Measurements from ENCODE around the gene POLN.
"Not testable (repeated sequence)": the region's sequence is repeated elsewhere in the genome, so short reads cannot be mapped to it uniquely, and the experiment has no call there.

Gene POLN

DNA sequence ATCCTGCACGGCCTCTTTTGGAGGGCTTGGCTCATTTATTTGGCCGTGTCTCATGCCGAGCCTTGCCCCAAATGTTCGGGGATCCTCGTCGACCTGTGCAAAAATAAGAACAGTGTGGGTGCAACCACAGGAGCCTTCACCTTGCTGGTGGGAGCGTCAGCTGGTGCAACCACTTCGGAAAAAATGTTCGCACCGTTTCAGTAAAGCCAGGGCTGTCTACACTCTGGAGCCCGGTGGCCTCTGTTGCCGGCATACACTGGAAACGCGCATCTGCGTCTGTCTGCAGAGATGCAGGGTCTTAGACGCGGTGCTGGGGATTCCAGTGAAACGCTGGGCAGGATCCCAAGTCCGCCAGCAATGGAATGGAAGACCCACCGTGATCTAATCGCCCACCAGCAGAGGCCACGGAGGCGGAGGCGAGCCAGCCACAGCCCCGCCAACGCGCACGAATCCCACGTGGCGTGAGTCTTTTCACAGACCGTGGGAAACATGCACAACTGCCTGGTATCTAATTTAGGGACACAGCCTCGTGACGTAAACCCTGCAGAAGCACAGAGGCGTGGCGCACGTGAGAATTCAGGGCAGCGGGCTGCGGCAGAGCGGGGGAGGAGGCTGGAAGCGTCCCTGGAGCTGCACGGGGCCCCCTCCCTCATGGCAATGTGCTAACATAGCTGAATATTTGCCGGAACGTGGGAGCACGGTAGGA is 33.8 kb upstream of the POLN start:
- no peak for DNase-seq (ENCODE audit: low read depth in 3 of 3)

DNA sequence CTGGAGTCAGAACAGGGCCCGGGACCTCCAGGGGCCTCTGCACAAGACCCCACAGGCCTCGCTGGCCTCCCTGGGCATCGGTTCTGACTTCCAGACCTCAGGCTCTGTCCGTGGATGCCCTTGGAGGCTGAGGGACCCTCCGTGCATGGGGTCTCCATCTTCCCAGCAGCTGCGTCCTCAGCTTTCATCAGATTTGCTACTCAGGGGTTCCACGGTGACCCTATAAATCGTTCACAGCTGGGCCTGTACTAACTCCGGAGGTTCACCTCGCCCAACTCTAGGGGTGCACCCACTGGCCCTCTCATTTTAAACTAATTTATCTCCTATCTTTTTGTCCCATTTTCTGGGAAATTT is 33.1 kb upstream of the POLN start:
- not testable (repeated sequence) for DNase-seq (ENCODE audit: low read depth in 3 of 3)

DNA sequence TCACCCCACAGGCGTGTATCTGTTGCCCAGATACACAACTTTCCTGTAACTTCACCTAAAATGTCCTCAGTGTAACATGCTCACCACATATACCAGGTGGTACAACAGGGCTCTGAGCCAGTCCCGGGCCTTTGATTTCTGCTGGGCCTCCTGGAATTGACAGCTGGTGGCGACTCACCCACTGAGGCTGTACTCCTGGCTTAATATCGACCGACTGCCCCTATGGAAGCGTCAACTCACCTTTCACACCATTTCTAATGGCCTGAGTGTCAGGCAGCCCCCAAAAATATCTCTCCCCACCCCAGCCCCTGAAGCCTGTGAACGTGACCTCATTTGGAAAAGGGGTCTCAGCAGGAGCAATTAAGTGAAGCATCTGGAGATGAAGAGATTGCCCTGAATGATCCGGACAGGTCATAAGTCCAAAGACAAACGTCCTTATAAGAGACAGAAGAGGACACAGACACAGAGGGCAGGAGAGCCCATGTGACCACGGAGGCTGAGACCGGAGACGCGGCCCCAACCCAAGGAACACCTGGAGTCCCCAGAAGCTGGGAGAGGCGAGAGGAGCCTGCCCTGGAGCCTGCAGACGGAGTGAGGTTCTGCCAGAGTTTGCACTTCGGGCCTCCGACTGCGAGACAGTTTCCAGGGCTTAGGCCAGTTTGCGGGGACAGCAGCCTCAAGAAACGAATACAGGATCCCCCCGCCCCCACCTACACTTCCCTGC is 32.6 kb upstream of the POLN start:
- DNase-seq (ENCODE audit: low read depth in 3 of 3), result no peak

DNA sequence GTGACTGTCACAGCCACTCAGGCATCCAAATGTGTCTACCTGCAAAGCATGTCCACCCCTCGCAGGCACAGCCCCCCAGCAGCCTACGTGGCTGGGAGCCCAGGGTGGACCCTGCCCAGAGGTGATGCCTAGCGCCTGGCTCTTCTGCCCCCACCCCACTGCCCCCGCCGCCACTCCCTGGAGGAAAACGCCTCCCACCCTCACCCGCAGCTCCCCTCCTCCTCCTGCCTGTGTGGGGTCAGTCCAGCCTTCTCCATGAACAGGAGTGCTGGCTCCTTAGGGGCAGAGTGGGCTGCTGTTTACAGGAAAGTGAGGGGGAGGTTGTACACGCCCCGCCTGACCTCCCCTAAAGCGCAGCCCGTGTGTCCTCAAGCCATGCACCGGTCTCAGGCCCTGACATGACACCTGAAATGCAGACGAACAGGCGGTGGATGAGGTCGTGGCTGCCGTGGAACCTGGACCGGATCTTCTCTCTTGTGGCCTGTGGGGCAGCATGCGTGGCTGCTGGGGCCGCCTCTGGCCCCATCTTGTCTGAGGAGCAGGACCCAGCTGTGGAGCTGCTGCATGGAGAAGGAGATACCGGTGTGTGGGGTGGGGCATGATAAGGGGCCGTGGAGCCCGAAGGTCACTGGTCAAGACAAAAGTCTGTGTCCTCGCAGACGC is 31.9 kb upstream of the POLN start:
- DNase-seq (ENCODE audit: low read depth in 3 of 3), result no peak

DNA sequence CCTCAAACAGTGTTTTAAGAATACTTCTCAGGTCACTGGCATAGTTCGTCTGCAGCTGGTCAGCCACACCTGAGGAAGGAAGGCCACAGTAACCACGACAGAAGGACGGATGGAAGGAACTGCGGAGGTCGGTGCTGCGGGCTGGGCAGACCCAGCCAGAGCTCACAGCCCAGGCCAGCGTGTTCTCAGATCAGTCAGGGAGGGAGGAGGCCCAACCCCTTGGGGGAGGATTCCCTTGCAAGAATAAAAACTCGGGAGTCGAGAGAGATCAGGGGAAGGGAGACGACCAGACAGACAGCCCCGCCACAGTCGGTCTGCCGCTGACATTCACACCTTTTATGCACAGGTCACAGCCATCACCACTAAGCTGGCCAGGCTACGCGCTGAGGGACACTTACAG is 31.3 kb upstream of the POLN start:
- no peak for DNase-seq (ENCODE audit: low read depth in 3 of 3)

DNA sequence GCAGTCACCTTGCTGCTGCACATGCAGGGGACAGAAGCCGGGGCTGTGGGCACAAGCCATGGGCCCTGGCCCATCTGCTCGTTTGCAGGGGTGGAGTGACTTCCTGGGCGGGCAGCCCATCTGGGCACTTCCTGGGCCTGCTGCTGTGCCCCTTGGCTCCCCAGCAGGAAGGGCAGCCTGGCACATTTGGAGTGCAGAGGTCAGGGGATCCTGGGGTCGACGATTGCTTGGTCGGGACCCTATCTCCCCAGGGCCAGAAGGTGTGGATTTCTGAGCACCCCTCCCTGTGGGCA is 30.9 kb upstream of the POLN start:
- DNase-seq (ENCODE audit: low read depth in 3 of 3), result no peak

DNA sequence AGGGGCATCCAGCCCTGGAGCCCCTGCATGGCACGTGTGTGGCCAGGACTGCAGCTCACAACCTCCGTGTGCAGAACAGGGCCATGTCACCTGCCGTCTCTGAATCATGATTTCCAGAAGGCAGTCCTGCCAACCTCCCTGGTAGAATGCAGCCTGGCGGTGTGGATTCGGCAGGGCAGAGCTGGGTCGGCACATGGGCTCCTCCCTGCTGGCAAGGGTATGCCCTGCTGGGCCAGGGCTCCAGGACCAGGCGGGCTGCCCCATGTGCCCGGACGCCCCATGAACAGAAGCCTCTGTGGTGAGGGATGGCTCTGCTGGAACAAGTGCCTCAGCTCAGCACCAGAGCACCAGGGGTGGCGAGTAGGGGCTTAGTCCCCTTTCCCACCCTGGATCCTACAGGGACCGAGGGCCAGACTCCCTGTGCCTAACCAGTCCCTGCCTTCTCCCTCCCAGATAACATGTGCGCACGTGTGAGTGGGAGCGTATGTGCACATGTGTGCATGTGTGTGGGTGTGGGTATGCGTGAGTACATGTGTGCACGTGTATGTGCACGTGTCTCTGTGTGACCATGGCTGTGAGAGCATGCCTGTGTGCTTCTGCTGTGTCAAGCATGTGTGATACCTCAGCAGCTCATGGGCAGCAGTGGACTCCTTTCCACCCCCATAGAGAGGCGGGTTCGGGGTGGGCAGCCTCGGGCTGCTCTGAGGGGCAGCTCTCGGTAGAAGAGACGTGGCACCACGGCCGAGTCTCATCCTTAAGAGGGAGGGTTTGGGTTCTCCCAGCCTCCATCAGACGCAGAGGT is 30.3 kb upstream of the POLN start:
- DNase-seq (ENCODE audit: low read depth in 3 of 3), result no peak

DNA sequence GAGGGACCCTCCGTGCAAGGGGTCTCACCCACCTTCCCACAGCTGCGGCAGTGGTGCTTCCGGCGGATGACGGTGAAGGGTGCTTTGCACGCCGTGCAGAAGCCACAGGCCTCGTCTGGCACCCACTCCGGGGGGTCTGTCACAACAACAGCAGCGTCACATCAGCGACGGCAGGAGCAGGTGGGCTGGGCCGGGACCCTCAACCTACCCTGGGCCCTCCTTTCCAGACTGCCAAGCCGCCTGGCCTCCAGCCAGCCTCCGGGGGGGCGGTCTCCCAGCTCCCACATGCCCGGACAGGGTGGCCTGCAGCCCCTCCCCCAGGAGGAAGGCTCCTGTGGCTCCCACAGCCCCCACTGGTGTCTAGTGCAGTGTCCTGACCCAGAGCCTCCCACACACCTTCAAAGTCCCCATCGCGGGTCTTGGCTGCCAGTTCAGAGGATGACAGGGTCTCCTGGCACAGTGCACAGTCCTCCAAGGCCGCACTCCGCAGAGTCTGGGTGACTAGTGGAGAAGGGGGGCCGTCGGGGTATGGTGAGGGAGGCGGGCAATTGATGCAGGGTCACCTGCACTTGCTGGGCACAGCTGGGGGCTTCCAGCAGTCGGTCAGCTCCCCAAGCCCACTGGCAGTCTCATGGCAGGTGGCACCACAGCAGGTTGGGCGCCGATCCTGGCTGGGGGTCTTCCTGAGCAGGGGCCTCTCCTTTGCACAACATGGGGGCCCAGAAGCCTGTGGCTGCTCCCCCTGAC is 29.5 kb upstream of the POLN start:
- DNase-seq (ENCODE audit: low read depth in 3 of 3), result no peak

DNA sequence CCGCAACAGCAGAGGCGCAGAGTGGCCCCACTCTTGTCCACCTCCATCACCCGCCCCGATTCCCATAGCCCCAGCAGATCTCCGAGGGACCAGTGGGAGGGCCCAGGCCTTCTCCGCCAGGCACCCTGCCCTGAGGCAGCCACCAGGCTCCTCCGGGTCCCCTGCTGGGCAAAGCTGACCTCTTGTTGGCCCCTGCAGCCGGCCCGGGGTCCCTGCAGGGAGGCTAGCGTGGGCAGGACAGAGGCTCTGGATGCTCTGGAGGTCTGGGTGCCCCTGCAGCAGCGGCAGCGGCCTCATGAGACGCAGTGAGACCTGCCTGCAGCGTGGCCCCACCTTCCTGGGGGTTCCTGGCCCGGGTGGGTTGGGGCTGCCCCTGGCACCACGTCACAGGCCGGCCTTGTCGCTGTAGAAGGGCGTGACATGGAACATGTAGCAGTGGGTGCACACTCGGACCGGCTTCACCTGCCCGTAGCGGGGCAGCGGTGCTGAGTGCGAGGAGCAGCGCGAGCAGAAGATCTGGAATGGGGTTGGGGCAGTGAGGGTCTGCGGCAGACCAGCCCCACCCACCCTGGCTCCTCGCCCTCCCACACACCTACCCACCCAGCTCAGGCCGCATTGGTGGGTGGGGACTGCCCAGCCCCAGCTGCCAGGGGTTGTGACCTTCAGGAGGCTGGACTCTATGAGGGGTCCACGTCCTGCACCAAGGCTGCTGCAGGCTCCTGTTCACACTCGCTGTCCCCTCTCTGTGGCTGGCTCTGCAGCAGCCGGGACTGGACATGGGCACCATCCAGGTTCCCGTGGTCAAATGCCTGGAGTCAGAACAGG is 28.6 kb upstream of the POLN start:
- DNase-seq (ENCODE audit: low read depth in 3 of 3), result no peak

DNA sequence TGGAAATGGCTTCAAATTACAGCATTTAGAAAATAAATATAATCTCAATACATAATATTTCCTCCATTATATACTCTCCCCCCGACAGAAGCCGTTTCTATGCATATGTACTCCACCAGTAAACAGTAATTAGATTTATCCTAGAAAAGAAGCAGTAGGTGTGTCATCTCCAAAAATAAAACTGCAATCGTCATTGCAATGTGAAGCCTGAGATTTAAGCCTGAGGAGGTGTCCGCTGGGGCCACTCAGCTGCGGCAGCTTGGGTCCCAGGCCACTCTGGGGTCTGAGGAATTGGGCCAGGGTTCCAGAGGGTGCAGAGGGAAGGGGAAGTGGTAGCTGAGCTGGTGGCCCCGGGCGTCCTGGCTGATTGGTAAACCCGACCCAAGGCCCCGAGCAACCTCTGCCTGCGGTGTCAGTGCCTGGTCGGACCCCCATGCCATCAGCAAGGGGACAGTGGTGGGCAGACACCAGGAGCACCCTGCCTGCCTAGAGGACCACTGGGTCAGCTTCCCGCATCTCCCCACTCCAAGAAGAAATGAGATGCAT is 27.8 kb upstream of the POLN start:
- DNase-seq (ENCODE audit: low read depth in 3 of 3), result no peak

DNA sequence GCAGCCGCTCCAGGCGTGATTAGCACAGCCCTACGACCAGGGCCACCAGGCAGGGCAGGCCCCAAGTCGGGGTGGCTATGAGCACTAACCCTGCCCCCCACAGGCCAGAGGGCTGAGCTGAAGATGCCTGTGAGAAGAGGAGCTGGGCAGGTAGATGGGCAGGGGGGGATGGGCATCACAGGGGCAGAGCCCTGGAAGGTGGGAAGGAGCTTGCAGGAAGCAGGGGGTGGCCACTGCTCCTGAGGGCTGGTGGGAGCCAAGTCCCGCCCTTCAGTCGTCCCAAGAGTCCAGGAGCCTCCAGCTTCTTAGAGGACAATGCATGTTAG is 27.2 kb upstream of the POLN start:
- DNase-seq (ENCODE audit: low read depth in 3 of 3), result no peak

DNA sequence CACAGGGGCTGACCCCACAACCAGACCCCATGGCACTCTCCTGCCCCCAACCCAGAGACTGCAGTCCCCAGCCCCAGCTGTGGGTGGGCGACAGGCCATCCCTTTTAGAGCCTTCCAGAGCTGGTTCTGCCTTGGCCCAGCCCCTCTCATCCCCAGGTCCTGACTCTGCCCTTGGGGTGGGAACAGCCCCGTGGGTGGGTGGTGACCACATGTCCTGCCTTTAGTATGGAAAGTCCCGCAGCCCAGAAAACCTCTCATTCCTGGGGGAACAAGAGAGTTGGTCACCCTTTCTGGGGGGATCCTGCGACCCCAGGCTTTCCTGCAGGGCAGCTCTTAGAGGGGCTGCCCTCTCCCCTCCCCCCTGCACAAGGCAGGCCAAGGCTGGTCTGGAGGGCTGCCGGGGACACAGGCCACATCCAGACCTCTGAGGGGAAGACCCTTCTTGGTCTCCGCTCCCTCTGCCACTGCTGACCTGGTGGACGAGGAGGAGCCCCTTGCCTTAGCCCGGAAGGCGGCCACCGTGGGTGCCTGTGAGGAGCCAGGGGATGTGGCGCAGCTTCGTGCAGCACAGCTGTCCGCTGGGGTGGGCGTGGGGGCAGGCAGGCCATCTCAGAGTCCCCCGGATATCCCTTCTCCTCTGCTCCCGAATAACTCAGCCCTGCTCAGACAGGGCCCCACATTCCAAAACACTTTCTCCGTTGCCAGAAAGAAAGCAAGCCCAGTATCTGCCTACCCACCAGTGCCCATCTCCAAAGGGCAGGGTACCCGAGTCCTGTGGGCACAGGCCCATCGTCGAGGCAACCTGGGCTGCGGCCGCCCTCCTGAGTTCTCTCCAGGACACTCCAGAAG is 26.7 kb upstream of the POLN start:
- DNase-seq (ENCODE audit: low read depth in 3 of 3), result no peak

DNA sequence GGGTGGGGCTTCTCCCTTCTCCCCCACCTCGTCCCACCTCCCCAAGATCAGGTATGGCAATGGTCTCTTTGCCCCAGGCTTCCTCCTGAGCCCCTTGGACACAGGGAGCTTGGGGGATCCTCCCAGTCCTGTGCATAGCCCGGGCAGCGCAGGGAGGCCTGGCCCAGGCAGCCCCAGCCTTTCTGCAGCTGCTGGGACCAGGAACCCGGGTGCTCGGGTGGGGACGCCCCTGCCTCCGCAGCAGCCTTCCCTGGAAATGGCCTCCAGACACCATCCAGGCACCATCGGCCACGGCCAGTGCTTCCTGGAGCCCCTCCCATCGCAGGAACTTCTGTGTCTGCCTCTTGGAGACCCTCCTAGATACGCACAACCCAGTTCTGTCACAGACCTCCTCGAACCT is 25.9 kb upstream of the POLN start:
- DNase-seq (ENCODE audit: low read depth in 3 of 3), result no peak

DNA sequence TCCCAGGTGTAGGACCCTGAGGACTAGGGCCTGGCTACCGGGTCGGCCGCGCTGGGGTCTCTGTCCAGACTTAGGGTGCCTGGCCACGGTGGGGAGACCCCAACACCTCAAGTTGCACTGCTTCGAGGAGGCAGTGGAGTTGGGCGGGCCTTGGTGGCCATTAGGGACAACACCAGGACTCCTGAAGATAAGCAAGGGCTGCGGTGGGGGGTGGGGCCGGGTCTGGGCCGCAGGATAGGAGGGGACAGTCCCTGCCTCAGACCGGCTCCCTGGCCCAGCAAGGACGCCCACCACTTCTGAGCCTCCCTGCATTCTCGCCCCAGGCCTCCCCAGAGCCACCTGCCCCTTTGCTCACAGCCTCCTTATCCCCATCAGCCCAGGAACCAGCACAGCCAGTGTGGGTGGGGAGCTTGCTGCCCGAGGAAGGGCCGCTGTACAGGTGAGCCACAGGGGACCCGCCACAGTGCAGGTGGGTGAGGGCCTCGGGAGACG is 25.4 kb upstream of the POLN start:
- no peak for DNase-seq (ENCODE audit: low read depth in 3 of 3)

DNA sequence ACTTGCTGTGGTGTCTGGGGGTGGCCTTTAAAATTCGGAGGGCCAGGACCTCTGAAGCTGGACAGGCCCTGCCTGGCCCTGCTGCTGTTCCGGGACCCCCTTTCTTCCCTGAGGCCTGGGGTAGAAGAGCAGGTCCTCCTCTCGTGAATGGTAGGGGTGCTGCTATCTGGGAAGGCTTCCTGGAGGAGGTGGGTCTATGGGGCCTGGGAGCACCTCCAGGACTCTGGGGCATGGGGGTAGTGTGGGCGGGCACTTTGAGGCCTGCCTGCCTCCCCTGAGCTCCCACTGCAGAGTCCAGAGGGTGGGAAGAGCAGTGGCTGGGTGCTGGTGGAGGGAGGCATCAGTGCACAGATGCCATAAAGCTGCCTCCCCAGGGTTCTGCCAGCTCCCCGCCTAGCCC is 24.9 kb upstream of the POLN start:
- DNase-seq (ENCODE audit: low read depth in 3 of 3), result no peak

DNA sequence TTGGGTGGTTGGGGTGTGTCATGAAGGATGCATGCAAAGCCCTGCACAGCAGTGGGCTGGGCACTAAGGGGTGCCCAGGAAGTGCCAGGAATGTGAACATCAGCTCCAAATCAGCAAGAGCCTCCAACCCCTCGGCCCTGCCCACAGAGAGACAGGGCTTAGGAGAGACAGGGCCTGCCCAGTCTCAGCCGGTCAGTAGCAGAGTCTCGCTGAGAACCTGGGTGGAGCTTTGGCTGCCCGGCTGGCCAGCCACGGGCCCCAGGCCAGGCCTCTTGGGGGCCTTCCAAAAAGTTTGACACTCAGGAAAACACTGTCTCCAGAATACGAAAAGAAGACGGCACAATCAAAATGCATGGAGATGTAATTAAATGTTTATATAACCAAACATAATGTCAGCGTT is 24.3 kb upstream of the POLN start:
- DNase-seq (ENCODE audit: low read depth in 3 of 3), result no peak

DNA sequence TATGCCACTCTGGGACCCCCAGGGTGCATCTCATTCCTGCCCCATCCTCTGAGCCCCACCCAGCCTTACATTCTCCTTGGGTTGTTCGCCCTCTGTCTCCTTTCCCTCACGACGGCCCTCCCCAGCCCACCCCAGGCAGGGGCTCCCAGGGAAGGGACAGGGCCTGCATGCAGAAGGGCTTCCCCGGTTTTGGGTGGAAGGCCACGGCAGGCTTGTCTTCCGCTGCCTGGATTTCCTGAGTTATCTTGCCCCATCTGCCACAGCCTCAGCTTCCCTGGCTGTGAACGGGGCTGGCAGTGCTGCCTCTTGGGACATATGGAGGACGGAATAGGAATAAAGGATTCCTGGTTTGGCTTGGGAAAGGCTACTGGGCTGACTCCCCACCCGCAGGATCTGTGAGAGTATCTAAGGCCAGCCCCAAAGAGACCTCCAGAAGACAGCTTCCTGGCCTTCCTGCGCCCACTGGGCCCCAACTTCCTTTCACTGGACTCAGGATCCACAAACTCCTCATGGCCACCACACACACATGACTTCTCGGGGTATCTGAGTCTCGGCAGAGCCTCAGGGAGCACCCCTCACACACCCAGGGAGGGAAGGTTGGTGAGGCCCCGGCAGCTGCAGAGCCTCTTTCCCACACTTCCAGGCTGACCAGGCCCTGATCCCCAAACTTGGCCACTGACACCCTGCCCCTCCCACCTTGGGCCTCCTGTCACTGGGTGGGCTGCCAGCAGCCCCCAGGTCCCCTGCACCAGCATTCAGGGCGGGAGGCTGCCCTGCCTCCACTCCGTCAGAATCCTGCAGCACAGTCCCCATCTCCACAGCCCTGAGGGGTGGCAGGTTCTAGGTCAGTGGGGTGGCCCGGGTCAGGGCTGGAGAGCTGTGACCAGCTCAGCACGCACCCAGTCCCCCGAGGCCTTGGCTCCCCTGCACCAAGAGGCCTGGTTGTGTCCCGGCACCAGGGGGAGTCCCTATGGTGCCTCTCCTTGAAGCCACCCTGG is 23.5 kb upstream of the POLN start:
- DNase-seq (ENCODE audit: low read depth in 3 of 3), result no peak

DNA sequence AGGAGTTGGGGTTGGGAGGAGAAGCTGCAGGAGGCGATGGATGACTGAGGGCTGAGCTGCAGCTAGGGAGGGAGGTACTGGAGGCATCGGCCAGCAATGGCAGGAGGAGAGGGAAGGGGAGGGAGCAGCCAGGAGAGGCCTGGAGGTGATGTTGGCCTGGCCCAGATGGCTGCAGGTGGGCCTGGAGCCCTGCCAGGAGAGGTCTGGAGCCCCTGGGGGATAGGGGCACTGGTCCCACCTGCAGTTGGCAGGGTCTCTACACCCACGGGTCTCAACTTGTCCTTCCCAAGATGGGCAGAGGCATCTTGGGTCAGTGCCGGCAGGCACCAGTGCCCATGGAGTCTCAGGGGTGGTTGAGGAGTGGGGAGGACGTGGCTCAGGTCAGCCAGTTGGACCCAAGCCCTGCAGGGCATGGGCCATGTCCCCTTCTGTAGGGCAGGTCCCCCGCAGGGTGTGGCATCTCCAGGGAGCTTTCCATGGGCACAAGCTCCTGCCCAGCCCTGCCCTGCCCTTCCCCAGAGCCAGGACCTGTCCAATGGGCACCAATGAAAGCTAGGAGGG is 22.6 kb upstream of the POLN start:
- no peak for DNase-seq (ENCODE audit: low read depth in 3 of 3)
